NCI-H446 (cell line): ENCODE results near the gene GGT6.

Experiments
- DNase-seq, 2 experiments: peaks; one replicate each; lab custom pipeline; 2025; lab: John Stamatoyannopoulos, UW

Gene GGT6

GRCh38 chr17:4573669-4574068, 13.3 kb upstream of the GGT6 start:
- no peak for DNase-seq

DNA sequence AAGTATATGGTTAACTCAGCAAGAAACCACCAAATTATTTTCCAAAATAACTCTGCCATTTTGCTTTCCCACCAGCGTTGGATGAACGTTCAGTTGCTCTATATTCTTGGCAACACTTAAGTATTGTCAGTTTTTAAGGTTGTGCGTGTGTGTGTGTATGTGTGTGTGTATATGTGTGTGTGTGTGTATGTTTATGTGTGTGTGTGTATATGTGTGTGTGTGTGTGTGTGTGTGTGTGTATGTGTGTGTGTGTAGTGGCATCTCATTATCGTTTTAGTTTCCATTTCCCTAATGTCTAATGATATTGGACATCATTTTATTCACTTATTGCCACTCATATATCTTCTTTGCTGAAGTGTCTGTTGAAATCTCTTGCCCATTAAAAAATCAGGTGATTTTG, 12.7 kb upstream of the GGT6 start:
- no peak for DNase-seq

GRCh38 chr17:4572131-4572530, 11.8 kb upstream of the GGT6 start:
- no peak for DNase-seq

DNA sequence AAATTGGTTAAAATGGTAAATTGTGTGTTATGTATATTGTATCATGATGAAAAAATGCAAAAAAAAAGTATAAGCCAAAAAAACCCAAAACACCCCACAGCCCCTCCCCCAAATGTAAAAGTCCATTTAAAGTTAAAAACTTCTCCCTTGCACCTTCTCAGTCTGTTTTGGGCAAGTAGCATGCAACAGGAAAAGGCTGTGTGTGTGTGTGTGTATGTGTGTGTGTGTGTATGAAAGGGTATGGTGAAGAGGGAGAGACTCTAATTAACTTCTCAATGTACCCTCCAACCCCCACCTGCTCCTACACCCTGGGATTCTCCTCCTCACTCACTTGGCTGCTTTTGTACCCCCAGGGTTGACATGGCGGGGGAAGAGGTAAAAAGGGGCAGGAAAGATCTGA, 9.2 kb upstream of the GGT6 start:
- DNase-seq: no peak

- DNase-seq: peak; percentile 48 to 75
Observed at GRCh38 chr17:4566785-4567184, 6.4 kb upstream of the GGT6 start.

GRCh38 chr17:4565209-4566141, 5.1 kb upstream of the GGT6 start:
- peak; percentile 61 to 84 for DNase-seq

GRCh38 chr17:4562015-4562969, 1.9 kb upstream of the GGT6 start:
- DNase-seq: no peak

DNA sequence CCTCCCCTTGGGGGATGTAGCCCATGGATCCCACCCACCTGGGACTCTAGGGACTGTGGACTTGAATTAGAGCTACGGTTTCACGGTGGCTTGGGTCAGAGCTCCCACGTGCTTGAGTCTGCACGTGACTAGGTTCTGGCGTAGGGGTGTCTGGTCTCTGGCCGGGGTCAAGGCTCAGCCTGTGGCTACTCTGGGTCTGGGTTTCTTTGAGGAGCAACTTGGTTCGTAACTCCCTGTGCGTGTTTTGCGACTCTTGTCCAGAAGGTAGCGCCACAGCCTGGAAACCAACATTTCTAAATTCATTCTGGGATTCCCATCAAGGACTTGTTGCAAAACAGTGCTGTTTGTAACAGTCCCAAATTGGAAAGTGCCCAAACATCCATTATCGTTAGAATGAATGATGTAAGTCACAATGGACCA, 470 bp upstream of the GGT6 start:
- no peak for DNase-seq

GRCh38 chr17:4559966-4560365, 411 bp downstream of the GGT6 start:
- no peak for DNase-seq

GRCh38 chr17:4559139-4559791, 1.1 kb downstream of the GGT6 start:
- peak in 1 of 2 experiments; percentile 13 for DNase-seq

- no peak for DNase-seq
Observed at GRCh38 chr17:4558347-4558971, 1.9 kb downstream of the GGT6 start.

DNA sequence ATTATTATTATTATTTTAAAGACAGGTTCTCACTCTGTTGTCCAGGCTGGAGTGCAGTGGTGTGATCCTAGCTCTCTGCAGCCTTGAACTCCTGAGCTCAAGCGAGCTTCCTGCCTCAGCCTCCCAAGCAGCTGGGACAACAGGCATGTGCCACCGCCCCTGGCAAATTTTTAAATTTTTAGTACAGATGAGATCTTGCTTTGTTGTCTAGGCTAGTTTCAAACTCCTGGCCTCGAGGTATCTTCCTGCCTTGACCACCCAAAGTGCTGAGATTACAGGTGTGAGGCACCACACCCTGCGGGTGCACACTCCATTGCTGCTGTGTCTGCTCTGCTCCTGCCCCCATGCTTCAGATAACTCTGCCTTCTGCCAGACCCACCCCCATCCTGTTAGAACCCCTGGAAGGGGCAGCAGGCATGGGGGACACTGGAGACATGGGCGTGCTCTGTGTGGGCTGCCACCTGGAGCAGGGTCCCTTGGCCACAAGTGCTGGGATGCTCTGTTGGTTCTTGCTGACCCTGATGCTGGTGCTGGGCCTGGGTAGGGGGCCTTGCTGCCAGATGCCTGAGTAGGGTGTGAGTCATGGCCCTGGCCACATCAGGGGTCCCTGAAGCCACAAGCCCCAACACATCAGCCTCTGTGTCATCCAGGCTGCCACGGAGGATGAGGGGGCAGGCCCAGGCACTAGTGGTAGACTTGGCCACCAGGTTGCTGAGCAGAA, 2.6 kb downstream of the GGT6 start:
- DNase-seq: no peak

GRCh38 chr17:4556996-4557395, 3.4 kb downstream of the GGT6 start:
- DNase-seq: no peak

- no peak for DNase-seq
Observed at GRCh38 chr17:4555873-4556759, 4.3 kb downstream of the GGT6 start.

- peak; percentile 88 to 96 for DNase-seq
Observed at GRCh38 chr17:4554997-4555799, 5.2 kb downstream of the GGT6 start, which contains the start of gene MYBBP1A. Gene MYBBP1A (minus strand): TSS chr17:4555384. CDS start chr17:4555324, 60 bp downstream.

DNA sequence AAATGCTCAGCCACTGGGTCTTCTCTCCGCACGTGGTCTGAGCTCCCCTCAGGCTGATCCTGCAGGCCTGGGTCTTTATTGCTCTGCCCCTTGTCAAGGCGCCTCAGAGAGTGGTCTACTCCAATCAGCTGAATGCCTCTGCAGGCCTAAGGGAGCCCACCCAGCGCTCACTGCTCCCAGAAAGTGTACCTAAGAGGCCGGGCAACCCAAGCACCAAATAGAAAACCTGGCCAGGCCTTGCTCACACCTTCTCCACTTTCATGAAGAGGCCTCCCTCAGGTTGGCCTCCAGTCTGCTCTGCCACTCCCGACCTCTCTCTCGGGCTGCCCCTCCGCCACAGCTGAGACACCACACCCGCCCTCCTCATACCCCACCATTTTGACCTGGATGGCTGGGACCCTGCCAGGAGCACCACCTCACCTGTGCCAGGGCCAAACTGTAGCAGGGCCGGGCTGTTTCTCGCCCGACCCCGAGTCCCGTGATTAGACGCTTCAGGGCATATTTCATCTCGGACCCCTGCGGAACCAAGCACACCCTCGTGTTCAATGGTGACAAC, 5.9 kb downstream of the GGT6 start:
- no peak for DNase-seq

- DNase-seq: no peak
Observed at GRCh38 chr17:4553669-4554068, 6.7 kb downstream of the GGT6 start.

DNA sequence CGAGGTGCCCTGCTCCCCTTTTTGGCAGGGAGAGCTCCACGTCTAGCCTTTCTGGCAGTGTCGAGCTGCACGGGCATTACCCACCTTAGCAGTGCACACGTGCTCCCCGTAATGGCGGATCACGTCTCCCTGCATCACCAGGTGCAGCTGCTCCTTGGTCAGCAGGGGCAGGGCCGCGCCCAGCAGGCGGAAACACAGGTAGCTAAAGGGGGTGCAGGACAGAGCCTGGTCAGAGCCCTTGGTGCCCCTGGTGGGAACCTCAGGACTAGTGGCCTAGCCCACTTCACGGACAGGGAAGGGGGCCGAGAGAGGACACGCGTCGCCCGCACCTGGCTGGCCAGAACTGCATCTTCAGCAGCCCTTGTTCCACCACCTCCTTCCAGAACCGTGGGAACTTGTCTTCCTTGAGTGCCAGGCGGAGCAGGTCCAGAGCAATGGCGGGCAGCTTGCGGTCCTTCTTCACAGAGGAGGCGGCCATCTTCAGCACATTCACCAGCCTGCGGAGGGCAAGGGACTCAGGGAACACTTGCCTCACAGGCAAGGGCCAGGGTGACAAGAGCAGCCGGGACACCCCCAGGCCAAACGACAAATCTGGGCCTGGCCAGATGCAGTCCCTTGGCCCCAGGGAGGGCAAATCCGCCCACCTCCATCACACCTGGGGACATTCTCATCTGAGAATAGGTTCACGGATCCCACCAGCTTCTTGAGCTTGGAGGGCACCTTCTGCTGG, 8.4 kb downstream of the GGT6 start:
- DNase-seq: no peak
